ENCODE data around the gene PRB2.
"Not testable (repeated sequence)": the region's sequence is repeated elsewhere in the genome, so short reads cannot be mapped to it uniquely, and the experiment has no call there.

Gene PRB2

GRCh38 chr12:11395467-11395866, at the start of gene PRB2:
Gene PRB2, minus strand, starts transcription at chr12:11395567. Its CDS starts 38 bp downstream, at chr12:11395529.
- not testable (repeated sequence) for DNase-seq

DNA sequence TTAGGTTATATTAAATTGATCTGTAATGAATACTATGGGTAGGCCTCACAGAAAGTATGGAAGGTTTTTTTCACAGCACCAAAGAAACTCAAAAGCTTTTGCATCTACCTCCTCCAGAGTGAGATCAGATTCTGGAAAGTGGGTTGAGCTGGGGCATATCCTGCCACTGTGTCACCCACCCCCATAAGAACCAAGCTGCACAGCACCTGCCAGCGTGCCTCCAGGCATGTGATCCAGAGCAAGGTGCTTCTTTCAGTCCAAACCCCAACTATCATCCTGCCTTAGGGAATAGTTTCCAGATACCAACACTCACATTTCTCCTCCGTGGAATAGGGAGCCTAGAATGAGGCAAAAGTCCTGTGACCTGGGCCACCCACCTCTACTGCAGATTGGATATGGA, 42.6 kb upstream of the PRB2 start:
- no peak for DNase-seq

DNA sequence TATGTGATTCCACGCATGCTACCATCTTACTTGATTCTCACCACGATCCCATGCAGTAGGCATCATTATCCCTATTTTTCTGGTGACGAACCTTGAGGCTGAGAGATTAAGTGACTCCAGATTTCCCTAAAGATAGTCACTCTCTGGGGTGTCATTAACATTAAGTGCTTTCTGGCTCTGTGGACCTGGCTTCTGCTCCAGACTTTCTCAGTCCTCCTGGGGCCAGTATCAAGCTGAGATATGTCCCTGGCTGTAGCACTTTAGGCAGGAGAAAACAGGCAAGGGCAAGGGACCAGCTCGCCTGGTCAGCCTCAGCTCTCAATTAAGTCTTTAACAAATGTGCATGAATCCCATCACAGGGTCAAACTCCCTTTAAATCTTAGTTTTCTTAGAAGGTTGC, 38.3 kb upstream of the PRB2 start:
- DNase-seq = no peak

GRCh38 chr12:11431486-11431885, 36.1 kb upstream of the PRB2 start:
- no peak for DNase-seq

DNA sequence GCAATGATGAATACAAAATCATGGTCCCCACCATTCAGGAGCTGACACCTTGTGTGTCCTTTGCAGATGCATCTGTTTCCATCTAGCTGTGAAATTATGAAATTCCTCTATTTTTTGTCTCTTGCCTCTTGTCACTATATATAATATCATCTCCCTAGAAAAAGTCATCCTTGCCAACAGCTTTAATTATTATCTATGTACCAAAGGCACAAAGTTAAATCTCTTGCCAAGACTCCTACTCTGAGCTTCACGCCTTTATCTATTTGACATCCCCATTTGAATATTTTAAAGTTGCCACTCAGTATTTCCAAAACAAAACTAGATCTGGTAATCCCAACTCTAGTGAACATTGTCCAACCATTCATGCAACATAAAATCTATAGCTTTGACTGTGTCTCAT, 32.0 kb upstream of the PRB2 start:
- DNase-seq = no peak

GRCh38 chr12:11412731-11413130, 17.4 kb upstream of the PRB2 start:
- no peak for DNase-seq

GRCh38 chr12:11408096-11408495, 12.7 kb upstream of the PRB2 start:
- peak; percentile 46 for DNase-seq

DNA sequence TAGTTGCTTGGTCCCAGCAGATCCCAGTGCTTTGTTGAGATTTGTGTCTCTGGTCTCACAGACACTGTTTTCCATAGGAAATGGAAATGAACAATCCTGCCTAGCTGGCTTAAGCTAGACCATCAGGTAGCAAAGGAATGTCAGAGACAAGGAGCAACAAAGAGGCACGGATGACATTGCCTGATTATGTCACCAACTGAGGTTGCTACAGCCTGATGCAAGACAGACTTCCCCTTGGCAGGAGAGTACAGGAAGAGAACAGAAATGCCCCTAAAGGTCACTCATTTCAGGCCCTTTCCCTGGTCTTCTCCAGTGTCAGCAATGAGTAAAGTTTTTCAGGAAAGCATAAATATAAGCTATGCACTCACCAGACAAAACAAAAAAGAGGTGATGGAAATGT, 2.0 kb upstream of the PRB2 start:
- DNase-seq = no peak

GRCh38 chr12:11391456-11391855, 3.9 kb downstream of the PRB2 start:
- DNase-seq = not testable (repeated sequence)

DNA sequence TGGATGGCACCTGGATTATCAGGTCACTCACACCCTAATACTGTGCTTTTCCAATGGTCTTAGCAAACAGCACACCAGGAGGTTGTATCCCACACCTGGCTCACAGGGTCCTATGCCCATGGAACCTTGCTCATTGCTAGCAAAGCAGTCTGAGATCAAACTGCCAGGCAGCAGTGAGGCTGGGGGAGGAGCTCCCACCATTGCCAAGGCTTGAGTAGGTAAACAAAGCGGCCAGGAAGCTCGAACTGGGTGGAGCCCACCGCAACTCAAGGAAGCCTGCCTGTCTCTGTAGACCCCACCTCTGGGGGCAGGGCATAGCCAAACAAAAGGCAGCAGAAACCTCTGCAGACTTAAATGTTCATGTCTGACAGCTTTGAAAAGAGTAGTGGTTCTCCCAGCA, 17.9 kb downstream of the PRB2 start:
- DNase-seq = not testable (repeated sequence)

GRCh38 chr12:11361151-11361550, 34.2 kb downstream of the PRB2 start:
- no peak for DNase-seq

DNA sequence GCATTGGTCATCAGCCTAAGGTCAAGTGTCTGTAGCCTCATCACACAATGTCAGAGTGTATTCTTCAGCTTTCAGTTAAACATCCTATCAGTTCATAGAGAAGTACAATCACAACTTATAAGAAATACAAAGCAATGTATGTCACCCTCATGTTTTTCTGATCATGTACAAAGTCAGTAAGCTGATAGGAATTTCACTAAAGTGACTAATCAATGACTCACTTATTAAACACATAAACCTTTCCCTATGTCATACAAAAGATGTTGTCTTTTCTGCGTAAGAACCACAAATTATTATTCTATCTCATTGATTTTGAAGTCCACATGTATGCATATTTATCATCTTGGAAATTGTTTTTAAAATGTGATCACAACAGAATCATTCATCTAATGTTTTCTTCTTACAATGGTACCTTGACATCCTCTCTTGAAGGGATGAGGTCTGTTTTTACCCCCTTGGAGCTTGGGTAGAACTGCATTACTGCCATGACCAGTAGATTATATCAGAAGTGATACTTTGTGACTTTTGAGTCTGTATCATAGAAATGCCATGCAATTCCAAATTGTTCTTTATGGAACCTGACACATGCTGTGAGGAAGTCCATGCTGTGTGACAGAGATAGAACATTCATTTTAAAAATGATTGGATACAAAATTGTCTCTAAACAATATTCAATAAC, 35.0 kb downstream of the PRB2 start:
- not testable (repeated sequence) for DNase-seq

GRCh38 chr12:11351736-11352135, 43.6 kb downstream of the PRB2 start:
- DNase-seq = not testable (repeated sequence)

DNA sequence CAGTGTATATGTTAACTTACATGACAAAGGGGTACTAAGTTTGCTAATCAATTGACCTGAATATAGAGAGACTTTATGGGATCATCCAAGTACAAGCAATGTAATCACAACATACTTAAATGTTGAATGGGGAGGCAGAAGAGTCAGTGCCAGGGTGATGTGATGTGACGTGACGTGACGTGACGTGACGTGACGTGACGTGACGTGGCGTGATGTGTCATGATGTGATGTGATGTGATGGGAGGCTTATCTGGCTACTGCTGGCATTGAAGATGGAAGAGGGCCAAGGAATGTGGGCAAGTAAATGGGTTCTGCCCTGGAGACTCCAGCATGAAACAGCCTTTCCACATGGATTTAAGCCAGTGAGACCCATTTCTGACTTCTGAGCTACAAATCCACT, 46.9 kb downstream of the PRB2 start:
- DNase-seq = no peak

GRCh38 chr12:11347810-11348209, 47.6 kb downstream of the PRB2 start:
- no peak for DNase-seq

DNA sequence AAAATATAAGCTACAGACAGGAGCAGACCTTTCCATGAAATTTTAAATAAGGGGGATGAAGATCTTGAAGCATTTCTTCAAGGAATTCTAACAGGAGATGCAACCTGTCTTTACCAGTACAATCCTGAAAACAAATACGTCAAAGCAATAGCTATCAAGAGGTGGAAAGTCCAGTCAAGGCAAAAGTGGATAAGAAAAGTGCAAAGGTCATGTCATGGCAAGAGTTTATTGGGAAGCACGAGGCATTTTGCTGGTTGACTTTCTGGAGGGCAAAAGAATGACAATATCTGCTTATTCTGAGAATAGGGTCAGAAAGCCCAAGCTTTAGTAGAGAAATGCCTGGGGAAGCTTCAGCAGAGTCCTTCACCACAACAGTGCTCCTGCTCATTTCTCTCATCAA, 50.9 kb downstream of the PRB2 start:
- DNase-seq = no peak

Data from NCI-H1105 treated with DMSO at 0.1 percent for 48 hours (cell line).